Fibroblast of lung (primary cell): ENCODE measurements around the gene PRDM16. TPM values are rescaled to one million over a fixed set of nuclear protein-coding genes. Genes with fewer than 3 reads are reported as not detected.

Experiments
- DNase-seq, 2 donors: peaks; one replicate each; pipeline versions ENCODE4 v3.0.0 to v3.0.0-alpha.2; 2010; ENCODE audit warnings: low read depth in 2 of 2
- H2AFZ ChIP-seq: 2 replicates; pipeline ENCODE4 v1.5.1; 2012; ENCODE audit warnings: low read length, control low read depth, inconsistent platforms
- H3K27ac ChIP-seq: 2 replicates; pipeline ENCODE4 v1.5.1; 2011; ENCODE audit warnings: low read length, control low read depth; ENCODE audit not compliant: insufficient read depth
- H3K27me3 ChIP-seq: 2 replicates; pipeline ENCODE4 v1.5.1; 2011; ENCODE audit warnings: mild to moderate bottlenecking, low read length; ENCODE audit not compliant: control insufficient read depth, insufficient read depth
- H3K36me3 ChIP-seq: 2 replicates; pipeline ENCODE4 v1.5.1; 2011; ENCODE audit warnings: low read length; ENCODE audit not compliant: control insufficient read depth, insufficient read depth
- H3K4me1 ChIP-seq: 2 replicates; pipeline ENCODE4 v1.5.1; 2011; ENCODE audit warnings: low read length; ENCODE audit not compliant: control insufficient read depth, insufficient read depth; ENCODE audit errors: extremely low read depth
- H3K4me2 ChIP-seq: 2 replicates; pipeline ENCODE4 v1.5.1; 2011; ENCODE audit warnings: low read length, control low read depth; ENCODE audit not compliant: insufficient read depth; ENCODE audit errors: extremely low read depth
- H3K4me3 ChIP-seq, 4 experiments: fragments of 200-600 bp in 1 of 4; sonication (generic) in 1 of 4; replicated peaks in 1 of 4; 2 replicates each; pipeline ENCODE4 v1.5.1; 2011 to 2016; ENCODE audit warnings: low read length in 4 of 4, low read depth in 3 of 4, mild to moderate bottlenecking in 3 of 4, control low read depth in 2 of 4, inconsistent platforms in 1 of 4, mixed read lengths in 1 of 4; ENCODE audit not compliant: insufficient read depth in 1 of 4; ENCODE audit errors: control extremely low read depth in 1 of 4
- H3K79me2 ChIP-seq: 2 replicates; pipeline ENCODE4 v1.5.1; 2012; ENCODE audit warnings: mild to moderate bottlenecking, low read length, inconsistent platforms; ENCODE audit not compliant: control insufficient read depth, insufficient read depth
- H3K9ac ChIP-seq: 2 replicates; pipeline ENCODE4 v1.5.1; 2011; ENCODE audit warnings: mild to moderate bottlenecking, low read length, control low read depth; ENCODE audit not compliant: insufficient read depth
- H3K9me3 ChIP-seq: 2 replicates; pipeline ENCODE4 v1.5.1; 2012; ENCODE audit warnings: low read depth, low read length; ENCODE audit not compliant: control insufficient read depth, insufficient read depth
- H4K20me1 ChIP-seq: 2 replicates; pipeline ENCODE4 v1.5.1; 2011; ENCODE audit warnings: low read length; ENCODE audit not compliant: control insufficient read depth, insufficient read depth; ENCODE audit errors: extremely low read depth
- CTCF ChIP-seq, 2 donors: IDR thresholded peaks in 1 of 2; conservative IDR thresholded peaks in 1 of 2; 1 replicate in 1 of 2; 2 replicates in 1 of 2; pipeline ENCODE4 v1.5.1; 2011 to 2012; ENCODE audit warnings: low read length in 2 of 2, control low read depth in 1 of 2, inconsistent platforms in 1 of 2, low read depth in 1 of 2, mild to moderate bottlenecking in 1 of 2
- EZH2 ChIP-seq: IDR thresholded peaks from 2 replicates; pipeline ENCODE4 v1.5.1; 2012; ENCODE audit warnings: low read length, control low read depth, mild to moderate bottlenecking; ENCODE audit errors: missing control alignments
- polyA plus RNA-seq, 2 donors: library from polyadenylated mRNA; depleted of rRNA in 1 of 2; stranded (reverse) in 1 of 2; unstranded in 1 of 2; fragments of >200 nt; gene quantifications; 2 replicates each; pipeline ENCODE4 v1.2.1, GENCODE V29; 2011 to 2012; ENCODE audit warnings: missing spikeins in 1 of 2
- total RNA-seq: library from RNA; depleted of rRNA; stranded (reverse); fragments of >200 nt; gene quantifications from 2 replicates; pipeline ENCODE4 v1.2.1, GENCODE V29; 2014

Gene PRDM16
- total and polyA plus RNA-seq, 2 donors (not counting 1 experiment from before 2014, with no cell fraction given), result 0.30 to 1.8 TPM

GRCh38 chr1:3463891-3464648 lies 395.1 kb downstream of the PRDM16 start:
- Histone ChIP-seq H3K36me3 (no peaks in the 10 kb centered on the region), H3K4me3 (no peak overlapping the region), H3K4me2 (no peak overlapping the region), H3K9me3 (no peaks in the 10 kb centered on the region), H2AFZ (no peak overlapping the region), H3K79me2 (no peaks in the 10 kb centered on the region), H4K20me1 (no peaks in the 10 kb centered on the region), H3K4me1 (no peaks in the 10 kb centered on the region), H3K9ac (no peak overlapping the region), H3K27ac (no peak overlapping the region), H3K27me3 (no peaks in the 10 kb centered on the region)
- TF ChIP-seq CTCF (conservative IDR thresholded peaks at IDR 0.05 in 1 of 2, IDR thresholded peaks at IDR 0.05 in 1 of 2; ENCODE audit: low read depth in 1 of 2, low read length in 2 of 2) (no peak), EZH2 (no peak)
- DNase-seq, result no peak

GRCh38 chr1:3464649-3465025 lies 395.6 kb downstream of the PRDM16 start:
- TF ChIP-seq CTCF (conservative IDR thresholded peaks at IDR 0.05 in 1 of 2, IDR thresholded peaks at IDR 0.05 in 1 of 2; ENCODE audit: low read depth in 1 of 2, low read length in 2 of 2), result no peak
- no peak for TF ChIP-seq EZH2
- no peaks in the 10 kb centered on the region for H3K27me3 ChIP-seq

DNA sequence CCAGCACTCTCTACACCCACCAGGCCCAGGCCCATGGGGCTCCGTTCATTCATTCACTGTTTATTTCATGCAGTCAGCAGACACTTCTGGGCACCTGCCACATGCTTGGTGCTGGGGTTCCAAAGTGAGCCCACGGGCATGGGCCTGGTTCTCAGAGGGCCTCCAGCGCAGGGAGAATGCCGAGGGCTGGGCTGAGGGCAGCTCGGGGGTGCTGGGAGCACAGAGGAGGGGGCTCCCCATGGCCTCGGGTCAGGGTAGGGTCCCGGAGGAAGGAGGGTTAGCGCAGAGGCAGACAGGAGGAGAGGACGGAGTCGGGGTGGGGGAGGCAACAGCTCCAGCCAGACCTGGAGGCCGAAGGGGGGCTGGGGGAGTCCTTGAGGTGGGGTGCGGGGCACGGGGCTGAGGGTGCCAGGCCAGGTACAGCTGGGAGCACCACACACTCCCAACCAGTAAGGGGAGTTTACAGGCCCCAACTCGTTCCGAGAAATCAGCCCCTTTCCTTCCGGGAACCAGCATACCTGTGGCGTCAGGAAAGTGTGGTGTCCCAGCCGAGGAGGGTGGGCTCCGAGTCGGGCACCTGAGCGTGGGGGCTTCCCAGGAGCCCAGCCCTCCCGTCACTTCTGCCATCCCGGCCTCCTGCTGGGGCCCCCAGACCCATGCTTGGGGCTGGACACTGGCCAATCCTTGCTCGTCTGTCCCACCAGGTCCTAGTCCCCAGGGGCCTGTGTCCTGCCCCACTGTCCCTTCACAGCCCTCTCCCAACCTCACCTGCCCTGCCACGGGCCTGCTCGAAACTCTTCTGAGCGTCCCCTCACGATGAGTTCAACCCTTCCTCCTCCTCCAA lies 396.3 kb downstream of the PRDM16 start:
- H3K27ac ChIP-seq, result no peak overlapping the region
- H3K79me2 ChIP-seq, result no peaks in the 10 kb centered on the region
- no peaks in the 10 kb centered on the region for H3K4me1 ChIP-seq
- TF ChIP-seq CTCF (conservative IDR thresholded peaks at IDR 0.05 in 1 of 2, IDR thresholded peaks at IDR 0.05 in 1 of 2; ENCODE audit: low read depth in 1 of 2, low read length in 2 of 2) (no peak), EZH2 (no peak)
- H2AFZ ChIP-seq, result no peak overlapping the region
- no peaks in the 10 kb centered on the region for H4K20me1 ChIP-seq
- H3K4me3 ChIP-seq, result no peak overlapping the region
- no peak for DNase-seq
- H3K4me2 ChIP-seq, result no peak overlapping the region
- H3K36me3 ChIP-seq, result no peaks in the 10 kb centered on the region
- H3K9ac ChIP-seq, result no peak overlapping the region
- H3K9me3 ChIP-seq, result no peaks in the 10 kb centered on the region
- no peaks in the 10 kb centered on the region for H3K27me3 ChIP-seq

More at GRCh38 chr1:3464649-3465025, 395.6 kb downstream of the PRDM16 start:
- Histone ChIP-seq H3K79me2 (no peaks in the 10 kb centered on the region), H3K9ac (no peak overlapping the region), H4K20me1 (no peaks in the 10 kb centered on the region), H3K4me3 (no peak overlapping the region), H2AFZ (no peak overlapping the region), H3K36me3 (no peaks in the 10 kb centered on the region), H3K27ac (no peak overlapping the region), H3K9me3 (no peaks in the 10 kb centered on the region), H3K4me1 (no peaks in the 10 kb centered on the region), H3K4me2 (no peak overlapping the region)
- DNase-seq, result no peak
